ENCODE results near the gene PDLIM3. TPM values are rescaled to one million over a fixed set of nuclear protein-coding genes. Genes with fewer than 3 reads are reported as not detected.

PDLIM3 gene
- total and polyA plus RNA-seq, 2 of the 13 experiments (the other 11 are each of a cell fraction or from before 2014, with no cell fraction given): 5.9 to 14.0 TPM

DNA sequence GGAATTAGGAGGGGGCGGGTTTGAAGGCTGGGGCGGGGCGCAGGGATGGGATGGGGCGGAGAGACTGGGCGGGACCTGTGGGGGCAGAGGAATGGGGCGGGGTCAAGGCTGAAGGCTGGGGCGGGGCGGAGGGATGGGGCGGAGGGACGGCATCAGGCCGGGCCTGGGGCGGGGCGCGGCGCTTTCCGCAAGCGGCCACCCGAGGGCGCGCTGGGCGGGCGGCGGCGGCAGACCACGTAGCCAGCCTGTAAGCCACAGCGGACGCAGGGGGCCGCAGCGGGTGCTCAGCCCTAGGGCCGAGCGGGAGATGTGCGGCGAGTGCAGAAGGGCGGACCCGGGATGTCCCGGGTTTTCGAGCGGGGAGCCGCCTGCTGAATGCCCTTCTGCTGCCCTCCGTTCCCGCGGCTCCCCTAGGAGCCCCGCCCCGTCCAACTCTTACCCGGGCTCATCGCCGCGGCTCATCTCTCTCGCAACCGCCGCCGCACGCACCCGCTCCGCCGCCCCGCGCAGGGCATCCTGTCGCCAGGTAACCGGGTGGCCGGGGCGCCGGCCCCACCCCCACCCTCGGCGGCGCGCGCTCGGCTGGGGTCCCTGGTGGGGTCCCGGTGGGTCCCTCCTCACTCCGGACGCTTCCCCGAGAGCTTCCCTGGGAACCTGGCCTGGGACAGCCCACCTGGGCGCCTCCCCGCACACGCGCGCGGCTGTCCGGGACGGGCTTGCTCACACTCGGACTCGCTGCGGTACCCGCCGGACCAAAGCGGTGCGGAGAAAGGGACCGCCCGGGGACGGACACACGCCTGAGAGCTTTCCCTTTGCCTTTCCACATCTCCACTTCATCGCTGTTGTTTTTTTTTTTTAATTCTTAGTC, 63.8 kb downstream of the PDLIM3 start, which contains the start of gene CCDC110 (continued):
- TF ChIP-seq MTA1 (CRISPR knock-in tag; IDR thresholded peaks at IDR 0.05; ENCODE audit: borderline replicate concordance) (peak; percentile 21; the same call in 1 of the 2 replicates), ZFP36L2 (CRISPR knock-in tag; IDR thresholded peaks at IDR 0.05) (no peak), ZMAT3 (CRISPR knock-in tag; conservative IDR thresholded peaks at IDR 0.05) (no peak), ZNF354B (CRISPR knock-in tag; IDR thresholded peaks at IDR 0.05) (no peak), ZNF317 (CRISPR knock-in tag; IDR thresholded peaks at IDR 0.05) (no peak), JUND (CRISPR knock-in tag; IDR thresholded peaks at IDR 0.05) (no peak), ARNT2 (CRISPR knock-in tag; IDR thresholded peaks at IDR 0.05; ENCODE audit: low read depth) (0 out of 2 replicates have a peak, but pooled peaks have one; percentile 64), SNAI1 (CRISPR knock-in tag; IDR thresholded peaks at IDR 0.05; ENCODE audit: borderline replicate concordance) (no peak), SIN3B (IDR thresholded peaks at IDR 0.05; ENCODE audit: low read length) (no peak), THAP11 (CRISPR knock-in tag; IDR thresholded peaks at IDR 0.05) (0 out of 2 replicates have a peak, but pooled peaks have one; percentile 19), MED1 (CRISPR knock-in tag; IDR thresholded peaks at IDR 0.05) (peak; percentile 32; the same call in 1 of the 2 replicates), ZNF7 (CRISPR knock-in tag; IDR thresholded peaks at IDR 0.05) (no peak), THAP7 (CRISPR knock-in tag; IDR thresholded peaks at IDR 0.05) (no peak), RFXAP (CRISPR knock-in tag; IDR thresholded peaks at IDR 0.05; ENCODE audit: borderline replicate concordance) (no peak), ZNF883 (CRISPR knock-in tag; IDR thresholded peaks at IDR 0.05; ENCODE audit: not compliant biosample characterization) (peak; percentile 42), SIN3A (IDR thresholded peaks at IDR 0.05; ENCODE audit: borderline replicate concordance, low read depth, low read length) (peak; percentile 37; the same call in 1 of the 2 replicates), FOSL1 (CRISPR knock-in tag; IDR thresholded peaks at IDR 0.05; ENCODE audit: borderline replicate concordance) (no peak), ZNF160 (CRISPR knock-in tag; IDR thresholded peaks at IDR 0.05) (0 out of 2 replicates have a peak, but pooled peaks have one; percentile 28), DR1 (CRISPR knock-in tag; IDR thresholded peaks at IDR 0.05) (no peak), SNAPC5 (CRISPR knock-in tag; IDR thresholded peaks at IDR 0.05; ENCODE audit: borderline replicate concordance) (no peak), FOXK2 (IDR thresholded peaks at IDR 0.05) (no peak), HNRNPLL (IDR thresholded peaks at IDR 0.05; ENCODE audit: low read depth, low read length, poor library complexity, severe bottlenecking) (peak; percentile 65), IRF2 (CRISPR knock-in tag; IDR thresholded peaks at IDR 0.05) (no peak)
- TF ChIP-seq, protein P1, sequence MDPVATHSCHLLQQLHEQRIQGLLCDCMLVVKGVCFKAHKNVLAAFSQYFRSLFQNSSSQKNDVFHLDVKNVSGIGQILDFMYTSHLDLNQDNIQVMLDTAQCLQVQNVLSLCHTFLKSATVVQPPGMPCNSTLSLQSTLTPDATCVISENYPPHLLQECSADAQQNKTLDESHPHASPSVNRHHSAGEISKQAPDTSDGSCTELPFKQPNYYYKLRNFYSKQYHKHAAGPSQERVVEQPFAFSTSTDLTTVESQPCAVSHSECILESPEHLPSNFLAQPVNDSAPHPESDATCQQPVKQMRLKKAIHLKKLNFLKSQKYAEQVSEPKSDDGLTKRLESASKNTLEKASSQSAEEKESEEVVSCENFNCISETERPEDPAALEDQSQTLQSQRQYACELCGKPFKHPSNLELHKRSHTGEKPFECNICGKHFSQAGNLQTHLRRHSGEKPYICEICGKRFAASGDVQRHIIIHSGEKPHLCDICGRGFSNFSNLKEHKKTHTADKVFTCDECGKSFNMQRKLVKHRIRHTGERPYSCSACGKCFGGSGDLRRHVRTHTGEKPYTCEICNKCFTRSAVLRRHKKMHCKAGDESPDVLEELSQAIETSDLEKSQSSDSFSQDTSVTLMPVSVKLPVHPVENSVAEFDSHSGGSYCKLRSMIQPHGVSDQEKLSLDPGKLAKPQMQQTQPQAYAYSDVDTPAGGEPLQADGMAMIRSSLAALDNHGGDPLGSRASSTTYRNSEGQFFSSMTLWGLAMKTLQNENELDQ (CRISPR knock-in tag; IDR thresholded peaks at IDR 0.05; ENCODE audit: borderline replicate concordance): no peak
